Right kidney (tissue), 1 donor: ENCODE data around the gene RETREG1.

Experiments used
- DNase-seq: peaks from one replicate; pipeline ENCODE4 v3.0.0-alpha.2; 2016

RETREG1 gene

DNA sequence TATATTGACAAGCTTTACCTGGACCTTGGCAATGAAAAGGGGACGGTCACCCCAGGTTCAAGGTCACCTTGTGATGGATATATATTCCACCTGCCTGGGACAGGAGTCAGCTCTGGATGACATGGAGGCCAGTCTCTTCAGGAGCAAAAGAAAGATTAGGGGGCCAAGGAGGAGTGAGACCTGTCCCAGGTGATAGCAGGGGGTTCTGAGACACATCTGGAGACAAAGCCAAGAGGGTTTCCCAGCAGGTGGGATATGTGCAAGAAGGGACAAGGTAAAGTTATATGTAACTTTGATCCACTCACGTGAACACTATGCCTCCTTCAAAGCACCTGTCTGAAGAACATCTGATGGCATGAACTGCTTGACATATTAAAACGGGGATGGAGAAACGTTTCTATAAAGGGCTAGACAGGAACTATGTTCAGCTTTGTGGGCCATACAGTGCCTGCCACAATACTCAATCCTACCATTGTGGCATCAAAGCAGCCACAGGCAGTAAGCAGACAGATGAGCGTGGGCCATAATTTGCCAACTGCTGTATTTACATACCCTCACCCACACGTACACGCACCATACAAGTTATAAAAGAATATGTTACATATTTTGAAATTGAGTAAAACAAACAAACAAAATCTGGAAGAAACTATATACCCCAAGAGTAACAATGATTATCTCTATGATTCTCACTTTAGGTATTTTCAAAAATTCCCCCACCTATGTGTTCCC, 88.3 kb downstream of the RETREG1 start:
- no peak for DNase-seq

DNA sequence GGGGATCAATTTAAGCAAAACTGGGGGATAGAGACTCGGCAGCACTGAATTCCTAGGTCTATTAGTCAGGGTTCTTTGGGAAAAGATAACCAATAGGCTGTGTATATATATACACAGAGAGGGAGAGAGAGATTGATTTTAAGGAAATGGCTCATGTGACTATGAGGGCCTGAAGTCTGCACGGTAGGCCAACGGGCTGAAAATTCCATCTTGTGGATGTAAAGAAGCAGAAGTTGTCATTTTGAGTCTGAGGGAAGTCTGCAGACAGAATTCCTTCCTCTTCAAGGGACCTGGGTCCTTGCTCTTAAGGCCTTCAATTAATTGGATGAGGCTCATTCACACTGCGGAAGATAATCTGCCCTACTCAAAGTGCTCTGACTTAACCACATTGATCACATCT, 91.1 kb downstream of the RETREG1 start:
- DNase-seq, result no peak

DNA sequence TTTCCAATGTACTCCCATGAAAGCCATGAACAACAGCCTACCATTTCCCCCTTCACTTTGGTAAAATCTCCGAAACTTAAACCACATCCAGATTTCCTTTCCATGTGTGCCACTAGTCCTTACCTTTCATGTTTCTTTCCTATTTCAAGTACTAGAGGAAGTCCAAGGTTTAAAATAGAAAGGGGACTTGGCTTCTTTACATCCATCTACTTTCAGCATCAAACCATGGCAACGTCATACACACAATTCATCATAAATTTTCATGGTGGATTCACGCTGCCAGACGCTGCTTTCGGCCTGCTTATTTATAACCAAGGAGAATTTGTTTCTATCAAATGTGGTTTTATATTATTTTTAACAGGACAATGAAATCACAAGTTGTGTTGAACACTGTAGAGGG, 92.5 kb downstream of the RETREG1 start:
- no peak for DNase-seq

DNA sequence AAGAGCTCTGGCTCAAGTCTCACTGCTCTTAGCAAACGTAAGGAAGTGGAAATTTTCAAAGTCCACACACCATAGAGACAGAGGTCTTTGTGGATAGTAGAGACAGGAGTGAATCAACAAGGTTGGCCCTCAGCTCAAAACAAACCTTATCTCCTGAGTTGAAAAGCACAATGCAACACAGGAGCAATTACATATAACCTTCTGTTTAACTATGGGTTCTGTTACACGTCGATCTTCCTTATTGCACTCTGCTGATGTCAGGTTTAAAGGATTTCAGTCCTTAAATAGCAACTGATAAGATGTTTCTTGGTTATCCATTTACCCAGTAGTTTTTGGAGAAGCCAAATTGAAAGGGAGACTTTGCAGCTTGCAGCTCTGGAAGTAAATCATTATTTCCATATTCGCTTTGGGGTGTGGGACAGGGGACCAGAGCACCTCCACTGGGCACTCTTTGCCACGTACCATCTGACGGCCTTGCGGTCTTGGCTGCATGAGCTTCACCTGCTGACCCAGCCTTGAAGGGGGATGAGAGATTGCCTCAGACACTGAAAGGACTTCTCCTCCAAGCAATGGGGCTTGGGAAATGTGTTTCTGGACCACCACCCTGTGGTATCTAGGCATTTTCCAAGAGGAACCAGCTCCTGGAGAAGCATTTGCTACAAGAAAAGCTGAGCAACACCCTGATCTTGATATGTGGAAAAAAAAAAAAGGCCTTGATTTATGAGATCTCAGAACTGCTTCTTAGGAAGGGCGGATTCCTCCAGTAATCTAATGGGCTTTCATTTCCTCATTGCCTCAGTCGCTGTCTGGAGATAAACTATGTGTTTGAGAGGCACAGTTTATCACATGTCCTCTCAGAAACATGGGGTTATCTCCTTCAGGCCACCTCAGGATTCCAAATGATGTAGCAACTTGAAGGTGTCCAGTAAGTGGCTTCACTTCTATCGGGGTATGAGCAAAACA, 95.0 kb downstream of the RETREG1 start:
- DNase-seq, result no peak

DNA sequence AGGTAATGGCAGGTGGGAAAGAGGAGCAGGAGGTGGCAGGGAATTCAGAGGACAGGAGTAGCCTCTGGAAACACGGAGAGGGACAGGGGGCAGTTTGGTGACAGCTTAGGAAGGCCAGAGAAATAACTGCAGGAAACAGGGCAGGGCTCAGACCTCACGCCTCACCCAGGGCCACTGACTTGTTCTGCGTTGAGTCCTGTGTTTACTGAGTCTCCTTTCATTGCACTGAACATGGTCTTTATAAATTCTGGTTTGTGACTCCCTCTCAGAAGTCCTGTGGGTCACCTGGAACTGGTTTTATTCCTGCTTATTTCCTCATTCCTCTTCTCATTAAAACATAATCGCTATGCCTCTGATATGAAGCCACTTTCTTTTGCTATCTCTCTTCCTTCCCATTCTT, 96.0 kb downstream of the RETREG1 start:
- DNase-seq, result no peak

DNA sequence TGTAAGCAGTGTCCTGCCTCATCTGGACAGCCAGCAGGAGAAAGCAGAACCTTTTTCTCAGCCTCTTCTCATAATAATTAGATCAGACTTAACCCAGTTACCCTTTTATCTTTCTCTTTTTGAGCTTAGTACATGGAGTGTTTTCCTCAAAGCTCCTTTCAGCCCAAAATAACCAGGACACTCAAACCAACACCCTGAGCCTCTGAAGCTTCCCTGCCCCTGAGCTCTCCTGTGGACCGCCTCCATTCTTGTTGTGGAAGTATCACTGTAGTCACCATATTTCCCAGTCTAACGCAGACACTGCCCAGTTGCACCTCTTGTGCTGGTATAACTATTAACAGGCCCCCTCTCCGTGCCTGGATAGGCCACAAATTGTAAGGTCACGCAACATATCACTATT, 97.4 kb downstream of the RETREG1 start:
- DNase-seq, result no peak

- no peak for DNase-seq
Observed at GRCh38 chr5:16518606-16519005, 98.2 kb downstream of the RETREG1 start.

DNA sequence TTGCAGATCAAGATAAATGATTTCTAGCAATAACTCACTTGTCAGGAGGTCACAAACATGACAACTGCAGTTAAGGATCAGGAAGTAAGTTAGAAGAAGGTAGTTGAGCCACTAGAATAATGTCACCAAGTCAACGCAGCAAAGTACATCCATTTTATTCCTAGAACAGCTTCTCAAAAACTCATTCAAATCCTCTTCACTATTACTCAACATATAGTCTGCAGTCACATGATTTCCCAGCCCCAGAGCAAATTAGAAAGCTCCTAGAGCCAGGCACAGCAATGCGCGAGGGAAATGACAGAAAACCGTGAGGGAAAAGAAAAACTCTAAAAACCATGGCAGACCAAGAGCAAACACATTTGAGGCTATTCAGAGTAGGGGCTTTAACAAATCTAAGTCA, 101.3 kb downstream of the RETREG1 start:
- no peak for DNase-seq

- DNase-seq, result no peak
Observed at GRCh38 chr5:16510098-16510497, 106.7 kb downstream of the RETREG1 start.

GRCh38 chr5:16508730-16509531, 107.9 kb downstream of the RETREG1 start:
- peak; percentile 40 for DNase-seq

- no peak for DNase-seq
Observed at GRCh38 chr5:16507716-16508115, 109.1 kb downstream of the RETREG1 start.

GRCh38 chr5:16505904-16506303, 110.9 kb downstream of the RETREG1 start:
- DNase-seq, result no peak

- no peak for DNase-seq
Observed at GRCh38 chr5:16505140-16505891, 111.5 kb downstream of the RETREG1 start.

DNA sequence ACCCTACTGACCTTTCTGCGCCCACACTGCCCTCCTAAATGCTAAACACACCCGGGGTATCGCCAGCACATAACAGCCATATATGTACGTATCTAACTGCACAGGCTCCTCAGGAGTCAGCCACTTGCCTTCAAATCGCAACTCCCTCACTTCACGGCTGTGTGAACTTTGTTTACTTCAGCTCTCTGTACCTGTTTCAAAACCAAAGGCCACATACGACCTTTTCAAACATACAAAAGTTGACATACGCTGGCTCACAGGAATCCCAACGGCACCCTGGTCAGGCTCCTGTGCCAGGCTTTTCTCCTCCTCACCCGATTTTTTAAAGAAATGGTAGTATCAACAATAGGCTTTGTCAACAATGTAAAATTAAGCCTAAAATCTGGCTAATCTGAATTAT, 112.2 kb downstream of the RETREG1 start:
- DNase-seq, result no peak

DNA sequence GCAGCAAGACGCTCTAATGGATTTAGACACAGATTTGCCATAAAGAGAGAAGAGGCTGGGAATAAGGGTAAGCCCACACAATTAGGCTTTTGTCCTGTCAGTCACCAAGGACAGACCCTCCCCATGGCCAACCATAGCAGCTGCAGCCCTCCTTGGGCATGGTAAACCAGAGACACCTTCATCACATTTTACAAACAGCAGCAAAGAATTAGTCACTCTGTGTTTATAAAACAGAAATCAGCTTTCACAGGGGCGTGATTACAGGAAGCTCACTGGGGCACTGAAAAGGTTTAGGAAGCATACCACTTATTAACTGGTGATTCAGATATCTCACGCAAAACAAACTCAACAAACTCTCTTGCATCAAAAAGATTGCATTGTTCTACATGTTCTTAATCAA, 113.9 kb downstream of the RETREG1 start:
- no peak for DNase-seq

GRCh38 chr5:16500024-16500423, 116.8 kb downstream of the RETREG1 start:
- no peak for DNase-seq

- DNase-seq, result no peak
Observed at GRCh38 chr5:16497546-16497945, 119.3 kb downstream of the RETREG1 start.

GRCh38 chr5:16493261-16493660, 123.5 kb downstream of the RETREG1 start:
- no peak for DNase-seq

- DNase-seq, result no peak
Observed at GRCh38 chr5:16492398-16493140, 124.2 kb downstream of the RETREG1 start.

- no peak for DNase-seq
Observed at GRCh38 chr5:16490911-16491310, 125.9 kb downstream of the RETREG1 start.

DNA sequence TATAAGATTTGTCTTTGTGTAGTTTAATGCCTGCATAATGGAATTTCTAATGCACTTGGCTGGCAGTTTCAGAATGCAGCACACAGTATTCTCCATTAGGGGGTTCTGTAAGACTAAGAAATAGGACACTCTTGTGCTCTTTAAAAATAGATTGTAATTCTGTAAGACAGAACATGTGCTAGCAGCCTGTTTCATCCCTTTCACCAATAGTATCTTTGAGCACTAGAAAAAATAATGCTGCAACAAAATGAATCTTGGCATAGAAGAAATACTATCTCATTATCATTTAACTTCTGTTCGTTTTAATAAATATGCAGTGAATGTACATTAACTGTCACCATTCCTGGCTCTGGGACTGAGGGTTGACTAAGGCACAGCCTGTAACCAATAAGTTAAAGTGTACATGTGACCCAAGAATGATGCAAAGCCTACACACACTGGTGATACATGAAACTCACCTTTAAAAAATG, 127.4 kb downstream of the RETREG1 start:
- peak; percentile 27 for DNase-seq
